Gastroesophageal sphincter (tissue), 4 donors: ENCODE data around the gene AXDND1. TPM values are rescaled to one million over a fixed set of nuclear protein-coding genes. Genes with fewer than 3 reads are reported as not detected.

Experiments used
- ATAC-seq: fragments of 150-250 bp; one replicate; pipeline ENCODE4 v1.9.1; 2016; ENCODE audit warnings: mild to moderate bottlenecking, moderate library complexity
- H3K27ac ChIP-seq, 4 donors: fragments of 200-600 bp; sonication (generic) in 3 of 4; 1 replicate in 3 of 4; 2 replicates in 1 of 4; pipeline ENCODE4 v1.5.1; 2016 to 2019
- H3K27me3 ChIP-seq: fragments of 200-600 bp; sonication (generic); one replicate; pipeline ENCODE4 v1.5.1; 2019
- H3K36me3 ChIP-seq, 2 donors: fragments of 200-600 bp; sonication (generic); one replicate each; pipeline ENCODE4 v1.5.1; 2019; ENCODE audit warnings: control low read depth in 1 of 2
- H3K4me1 ChIP-seq, 3 donors: fragments of 200-600 bp; sonication (generic); 1 replicate in 2 of 3; 2 replicates in 1 of 3; pipeline ENCODE4 v1.5.1; 2016 to 2019; ENCODE audit warnings: control low read depth in 2 of 3
- H3K4me3 ChIP-seq, 2 donors: fragments of 200-600 bp; sonication (generic); one replicate each; pipeline ENCODE4 v1.5.1; 2019; ENCODE audit warnings: mild to moderate bottlenecking in 1 of 2, moderate library complexity in 1 of 2
- H3K9me3 ChIP-seq, 3 donors: fragments of 200-600 bp; sonication (generic); one replicate each; pipeline ENCODE4 v1.5.1; 2017 to 2019; ENCODE audit warnings: control low read depth in 2 of 3
- CTCF ChIP-seq, 4 experiments: fragments of 200-600 bp in 2 of 4; fragments of 450-650 bp in 2 of 4; sonication (generic) in 1 of 4; IDR thresholded peaks; one replicate each; pipeline ENCODE4 v1.5.1; 2017 to 2019; ENCODE audit warnings: antibody characterized with exemption in 4 of 4, mild to moderate bottlenecking in 2 of 4, moderate library complexity in 2 of 4
- EP300 ChIP-seq: sonication (generic); formaldehyde crosslinking; IDR thresholded peaks from one replicate; pipeline ENCODE4 v1.6.1; 2017; ENCODE audit warnings: antibody characterized with exemption, mild to moderate bottlenecking
- POLR2A ChIP-seq, 2 donors: fragments of 450-650 bp; IDR thresholded peaks; one replicate each; pipeline ENCODE4 v1.6.1; 2017; ENCODE audit warnings: antibody characterized with exemption in 2 of 2, mild to moderate bottlenecking in 2 of 2, moderate library complexity in 1 of 2
- POLR2AphosphoS5 ChIP-seq: sonication (generic); formaldehyde crosslinking; IDR thresholded peaks from one replicate; pipeline ENCODE4 v1.6.1; 2017; ENCODE audit warnings: antibody characterized with exemption
- WGBS, 2 donors: methylation state at CpG; one replicate each; pipeline ENCODE4 v1.1.5; 2018; ENCODE audit warnings: low coverage in 1 of 2; 5-methylcytosine and 5-hydroxymethylcytosine counted together
- total RNA-seq, 4 donors: library from RNA; depleted of rRNA; stranded (reverse); fragments of >200 nt; gene quantifications; one replicate each; pipeline ENCODE4 v1.1.0, GENCODE V29; 2016

AXDND1 gene
- total RNA-seq, 4 donors from 2014 or later, result 0.13 to 1.2 TPM; not detected in 2

GRCh38 chr1:179587336-179587735 lies 221.6 kb downstream of the AXDND1 start:
- no peak overlapping the region for H3K4me3 ChIP-seq
- peaks cover 30% of the 10 kb centered on the region for H3K27me3 ChIP-seq
- no peak overlapping the region for H3K27ac ChIP-seq
- TF ChIP-seq POLR2AphosphoS5, result no peak
- TF ChIP-seq CTCF (IDR thresholded peaks at IDR 0.05), result no peak
- no peak for TF ChIP-seq EP300
- TF ChIP-seq POLR2A (IDR thresholded peaks at IDR 0.05), result no peak
- peaks cover 0 to 9% (median 0%) of the 10 kb centered on the region in 3 donors for H3K9me3 ChIP-seq
- peaks cover 0 to 23% (median 0%) of the 10 kb centered on the region in 3 donors for H3K4me1 ChIP-seq
- no peaks in the 10 kb centered on the region for H3K36me3 ChIP-seq
- whole genome bisulfite sequencing, 2 donors, result 80% methylated on average over 3 of the region's 6 CpGs; no CpG with 5 or more reads in 1 of the 2 donors
- ATAC-seq, result no peak

- H3K27ac ChIP-seq, result no peak overlapping the region
- TF ChIP-seq CTCF (IDR thresholded peaks at IDR 0.05) (no peak), POLR2A (IDR thresholded peaks at IDR 0.05) (no peak), POLR2AphosphoS5 (no peak), EP300 (no peak)
- ATAC-seq, result no peak
- no peaks in the 10 kb centered on the region for H3K36me3 ChIP-seq
- peaks cover 0 to 9% (median 0%) of the 10 kb centered on the region in 3 donors for H3K9me3 ChIP-seq
- H3K27me3 ChIP-seq, result peaks cover 41% of the 10 kb centered on the region
- WGBS, 2 donors, result 82% methylated on average over 6 of the region's 18 CpGs; no CpG with 5 or more reads in 1 of the 2 donors
- H3K4me3 ChIP-seq, result no peak overlapping the region
- H3K4me1 ChIP-seq, result peaks cover 0 to 23% (median 0%) of the 10 kb centered on the region in 3 donors
These were observed 222.8 kb downstream of the AXDND1 start for GRCh38 chr1:179588425-179589024.

- 50 to 65% methylated on average over 2 to 4 of the region's 4 CpGs for WGBS, 2 donors
- no peak overlapping the region for H3K4me3 ChIP-seq
- peaks cover 0 to 9% (median 0%) of the 10 kb centered on the region in 3 donors for H3K9me3 ChIP-seq
- TF ChIP-seq POLR2A (IDR thresholded peaks at IDR 0.05), result no peak
- TF ChIP-seq POLR2AphosphoS5, result no peak
- no peak for TF ChIP-seq EP300
- no peak for TF ChIP-seq CTCF (IDR thresholded peaks at IDR 0.05)
- peaks cover 46% of the 10 kb centered on the region for H3K27me3 ChIP-seq
- H3K36me3 ChIP-seq, result no peaks in the 10 kb centered on the region
- H3K4me1 ChIP-seq, result peaks cover 0 to 23% (median 0%) of the 10 kb centered on the region in 3 donors
- H3K27ac ChIP-seq, result no peak overlapping the region
- no peak for ATAC-seq
These were observed 223.7 kb downstream of the AXDND1 start for GRCh38 chr1:179589509-179589908.

- H3K9me3 ChIP-seq, result peaks cover 0 to 9% (median 0%) of the 10 kb centered on the region in 3 donors
- peaks cover 0 to 19% (median 0%) of the 10 kb centered on the region in 3 donors for H3K4me1 ChIP-seq
- TF ChIP-seq EP300 (no peak), CTCF (IDR thresholded peaks at IDR 0.05) (no peak), POLR2AphosphoS5 (no peak), POLR2A (IDR thresholded peaks at IDR 0.05) (no peak)
- H3K27ac ChIP-seq, result no peak overlapping the region
- H3K4me3 ChIP-seq, result no peak overlapping the region
- no peak for ATAC-seq
- peaks cover 50% of the 10 kb centered on the region for H3K27me3 ChIP-seq
- H3K36me3 ChIP-seq, result no peaks in the 10 kb centered on the region
- WGBS, 2 donors, result 80 to 100% methylated on average over 2 to 7 of the region's 11 CpGs
These were observed 224.9 kb downstream of the AXDND1 start for GRCh38 chr1:179590671-179591070.

- no peak for ATAC-seq
- TF ChIP-seq CTCF (IDR thresholded peaks at IDR 0.05) (no peak), EP300 (no peak), POLR2AphosphoS5 (no peak), POLR2A (IDR thresholded peaks at IDR 0.05) (no peak)
- no peak overlapping the region for H3K27ac ChIP-seq
- peaks cover 0 to 14% (median 0%) of the 10 kb centered on the region in 3 donors for H3K4me1 ChIP-seq
- H3K36me3 ChIP-seq, result no peaks in the 10 kb centered on the region
- 80% methylated on average over 1 of the region's 7 CpGs for WGBS, 2 donors
- H3K9me3 ChIP-seq, result peaks cover 0 to 9% (median 0%) of the 10 kb centered on the region in 3 donors
- H3K4me3 ChIP-seq, result peak overlapping the region in 1 of 2 donors; percentile 32
- peaks cover 46% of the 10 kb centered on the region for H3K27me3 ChIP-seq
These were observed 225.5 kb downstream of the AXDND1 start for GRCh38 chr1:179591253-179591591.
